ENCODE results near the gene USP15. TPM values are rescaled to one million over a fixed set of nuclear protein-coding genes. Genes with fewer than 3 reads are reported as not detected.
A peak's percentile ranks its signal among the peaks of the same experiment; 100 is the strongest.

The USP15 gene
- polyA plus RNA-seq, 1 experiment: 21.9 TPM

DNA sequence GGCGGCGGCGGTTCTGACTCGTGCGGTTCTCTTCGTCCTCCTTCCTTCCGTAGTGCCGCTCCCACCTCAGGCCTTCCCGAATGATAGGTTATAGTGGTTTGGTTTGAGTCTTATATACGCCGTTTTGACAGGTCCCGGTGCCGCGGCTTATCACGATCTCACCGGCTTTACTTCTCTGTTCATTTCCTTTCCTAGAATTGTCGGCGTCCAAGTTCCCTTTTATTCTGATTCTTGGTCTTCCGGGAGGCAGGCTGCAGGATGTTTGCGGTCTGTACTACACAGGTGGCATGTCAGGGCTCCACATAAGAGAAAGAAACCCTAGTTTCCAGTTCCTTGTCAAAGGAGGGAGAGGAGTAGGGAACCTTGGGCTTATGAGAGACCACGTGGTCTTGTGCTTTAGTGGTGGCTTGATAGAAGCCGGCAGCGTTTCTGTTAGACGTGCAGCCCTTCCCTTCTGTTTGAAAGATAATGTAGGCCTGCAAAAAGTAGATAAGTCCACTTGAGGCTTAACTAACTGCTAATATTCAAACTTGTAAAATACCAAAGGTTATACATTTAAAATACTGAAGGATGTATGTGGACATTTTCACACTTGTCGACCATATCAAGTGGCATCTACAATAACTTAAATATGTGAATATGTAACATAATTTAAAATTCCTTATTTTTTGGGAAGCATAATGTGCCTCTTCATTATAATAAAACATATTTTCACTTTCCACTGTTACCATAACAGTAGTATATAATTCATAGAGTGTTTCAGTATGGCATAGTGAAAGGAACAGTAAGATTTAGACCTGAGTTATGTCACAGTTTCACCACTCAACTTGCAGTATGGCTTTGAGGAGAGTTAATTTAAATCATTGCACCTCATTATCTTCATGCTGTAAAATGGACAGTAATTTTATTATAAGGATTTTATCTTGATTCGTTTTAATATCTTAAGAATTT, 804 bp downstream of the USP15 start:
- TF ChIP-seq, protein P1, sequence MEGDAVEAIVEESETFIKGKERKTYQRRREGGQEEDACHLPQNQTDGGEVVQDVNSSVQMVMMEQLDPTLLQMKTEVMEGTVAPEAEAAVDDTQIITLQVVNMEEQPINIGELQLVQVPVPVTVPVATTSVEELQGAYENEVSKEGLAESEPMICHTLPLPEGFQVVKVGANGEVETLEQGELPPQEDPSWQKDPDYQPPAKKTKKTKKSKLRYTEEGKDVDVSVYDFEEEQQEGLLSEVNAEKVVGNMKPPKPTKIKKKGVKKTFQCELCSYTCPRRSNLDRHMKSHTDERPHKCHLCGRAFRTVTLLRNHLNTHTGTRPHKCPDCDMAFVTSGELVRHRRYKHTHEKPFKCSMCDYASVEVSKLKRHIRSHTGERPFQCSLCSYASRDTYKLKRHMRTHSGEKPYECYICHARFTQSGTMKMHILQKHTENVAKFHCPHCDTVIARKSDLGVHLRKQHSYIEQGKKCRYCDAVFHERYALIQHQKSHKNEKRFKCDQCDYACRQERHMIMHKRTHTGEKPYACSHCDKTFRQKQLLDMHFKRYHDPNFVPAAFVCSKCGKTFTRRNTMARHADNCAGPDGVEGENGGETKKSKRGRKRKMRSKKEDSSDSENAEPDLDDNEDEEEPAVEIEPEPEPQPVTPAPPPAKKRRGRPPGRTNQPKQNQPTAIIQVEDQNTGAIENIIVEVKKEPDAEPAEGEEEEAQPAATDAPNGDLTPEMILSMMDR (IDR thresholded peaks at IDR 0.05; ENCODE audit: insufficient read depth, low read depth, low read length): no peak
- ChIA-PET POLR2A (no interaction called here), CTCF (no interaction called here)
- H3K27me3 ChIP-seq (ENCODE audit: control insufficient read depth, insufficient read depth, low read length): no peaks in the 10 kb centered on the region
- no peaks in the 10 kb centered on the region for H3K36me3 ChIP-seq (ENCODE audit: control insufficient read depth, insufficient read depth, low read length)
- peak overlapping the region; percentile 91 for H3K4me3 ChIP-seq (ENCODE audit: low read depth, low read length)
- DNase-seq (ENCODE audit: low read depth): no peak

DNA sequence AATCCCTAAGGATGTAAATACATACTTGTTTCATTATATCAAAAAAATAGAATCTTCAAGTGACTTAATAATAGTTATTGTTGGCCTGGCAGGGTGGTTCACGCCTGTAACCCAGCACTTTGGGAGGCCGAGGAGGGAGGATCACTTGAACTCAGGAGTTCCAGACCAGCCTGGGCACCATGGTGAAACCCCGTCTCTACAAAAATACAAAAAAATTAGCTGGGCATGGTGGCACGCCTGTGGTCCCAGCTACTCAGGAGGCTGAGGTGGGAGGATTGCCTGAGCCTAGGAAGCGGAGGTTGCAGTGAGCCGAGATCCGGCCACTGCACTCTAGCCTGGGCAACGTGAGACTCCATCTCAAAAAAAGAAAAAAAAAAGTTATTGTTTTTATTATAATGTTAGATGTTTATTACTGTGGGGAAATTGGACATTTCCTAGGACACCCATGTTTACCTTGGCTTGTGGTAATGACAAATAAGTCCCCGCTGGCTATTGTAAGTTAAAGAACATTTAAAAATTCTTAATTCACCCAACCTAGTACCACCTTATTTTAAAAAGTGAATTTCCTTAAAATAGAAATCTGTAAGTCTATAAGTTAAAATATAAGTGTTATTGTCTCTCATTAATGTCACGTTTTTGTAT, 1.8 kb downstream of the USP15 start:
- no peak overlapping the region for H3K4me3 ChIP-seq (ENCODE audit: low read depth, low read length)
- H3K36me3 ChIP-seq (ENCODE audit: control insufficient read depth, insufficient read depth, low read length): no peaks in the 10 kb centered on the region
- DNase-seq (ENCODE audit: low read depth): no peak
- POLR2A ChIA-PET: no interaction called here
- CTCF ChIA-PET: no interaction called here
- H3K27me3 ChIP-seq (ENCODE audit: control insufficient read depth, insufficient read depth, low read length): no peaks in the 10 kb centered on the region
- TF ChIP-seq, protein P1 (IDR thresholded peaks at IDR 0.05; ENCODE audit: insufficient read depth, low read depth, low read length): no peak

DNA sequence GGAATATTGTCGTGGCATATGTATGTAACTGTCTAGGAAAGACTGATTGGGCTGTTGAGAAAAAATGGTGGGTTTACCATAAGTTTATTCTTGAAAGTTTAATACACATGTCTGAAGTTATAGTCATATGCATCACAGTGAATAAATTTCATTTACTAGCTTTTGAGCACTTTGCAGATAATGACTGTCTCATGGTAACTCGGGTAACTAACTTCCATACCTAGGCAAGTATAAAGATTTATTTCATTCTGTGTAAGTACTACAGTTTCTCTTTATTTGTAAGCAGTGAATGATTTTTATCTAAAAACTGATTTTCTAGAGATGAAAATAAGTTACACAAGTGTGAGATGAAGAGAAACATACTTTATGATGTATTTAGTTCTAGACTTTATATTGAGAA, 3.0 kb downstream of the USP15 start:
- TF ChIP-seq, protein P1 (IDR thresholded peaks at IDR 0.05; ENCODE audit: insufficient read depth, low read depth, low read length): no peak
- no peak for DNase-seq (ENCODE audit: low read depth)
- ChIA-PET POLR2A (no interaction called here), CTCF (no interaction called here)
- Histone ChIP-seq H3K27me3 (ENCODE audit: control insufficient read depth, insufficient read depth, low read length) (no peaks in the 10 kb centered on the region), H3K4me3 (ENCODE audit: low read depth, low read length) (no peak overlapping the region), H3K36me3 (ENCODE audit: control insufficient read depth, insufficient read depth, low read length) (no peaks in the 10 kb centered on the region)

DNA sequence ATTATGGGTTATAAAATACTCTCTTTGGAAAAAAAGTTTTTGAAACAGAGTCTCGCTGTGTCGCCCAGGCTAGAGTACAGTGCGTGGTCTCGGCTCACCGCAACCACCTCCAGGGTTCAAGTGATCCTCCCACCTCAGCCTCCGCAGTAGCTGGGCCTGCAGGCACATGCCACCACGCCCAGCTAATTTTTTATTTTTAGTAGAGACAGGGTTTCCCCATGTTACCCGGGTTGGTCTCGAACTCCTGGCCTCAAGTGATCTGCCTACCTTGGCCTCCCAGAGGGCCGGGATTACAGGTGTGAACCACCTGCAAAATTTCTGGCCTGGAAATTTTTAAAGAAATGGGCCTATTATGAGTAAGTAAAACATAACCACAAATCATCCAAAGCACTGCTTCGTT, 3.8 kb downstream of the USP15 start:
- TF ChIP-seq, protein P1 (IDR thresholded peaks at IDR 0.05; ENCODE audit: insufficient read depth, low read depth, low read length): no peak
- H3K27me3 ChIP-seq (ENCODE audit: control insufficient read depth, insufficient read depth, low read length): no peaks in the 10 kb centered on the region
- CTCF ChIA-PET: no interaction called here

DNA sequence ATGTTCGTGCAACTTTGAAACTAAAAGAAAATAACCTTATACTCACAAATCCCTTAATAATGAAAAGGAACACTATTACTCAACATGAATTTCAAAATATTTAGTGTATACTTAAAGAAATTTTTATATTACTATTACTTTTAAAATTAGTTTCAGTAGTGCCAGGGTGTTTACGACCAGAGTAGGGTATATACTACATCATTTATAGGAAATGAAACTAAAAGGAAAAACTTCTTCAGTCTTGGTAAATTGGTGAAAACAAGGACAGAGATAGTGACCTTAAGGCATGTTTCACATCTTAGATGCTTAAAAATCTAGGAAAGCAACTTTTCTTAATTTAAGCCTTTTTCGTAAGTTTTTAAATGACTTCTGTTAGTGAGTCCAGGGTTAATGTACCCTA, 4.5 kb downstream of the USP15 start:
- ChIA-PET POLR2A (no interaction called here), CTCF (no interaction called here)
- H3K27me3 ChIP-seq (ENCODE audit: control insufficient read depth, insufficient read depth, low read length): no peaks in the 10 kb centered on the region
- TF ChIP-seq, protein P1 (IDR thresholded peaks at IDR 0.05; ENCODE audit: insufficient read depth, low read depth, low read length): no peak
- no peak overlapping the region for H3K4me3 ChIP-seq (ENCODE audit: low read depth, low read length)
- DNase-seq (ENCODE audit: low read depth): no peak
- H3K36me3 ChIP-seq (ENCODE audit: control insufficient read depth, insufficient read depth, low read length): no peaks in the 10 kb centered on the region

More for the DNA sequence above, 3.8 kb downstream of the USP15 start:
- no peaks in the 10 kb centered on the region for H3K36me3 ChIP-seq (ENCODE audit: control insufficient read depth, insufficient read depth, low read length)
- no peak overlapping the region for H3K4me3 ChIP-seq (ENCODE audit: low read depth, low read length)
- no peak for DNase-seq (ENCODE audit: low read depth)
- POLR2A ChIA-PET: no interaction called here
